ENCODE results near the gene CACNA1B.

- TF ChIP-seq CTCF (IDR thresholded peaks at IDR 0.05) (no peak), POLR2A (IDR thresholded peaks at IDR 0.05) (no peak)
Measured at GRCh38 chr9:137960496-137960895, 82.9 kb downstream of the CACNA1B start.

Data from vagina (tissue), 2 donors.